Measurements from ENCODE around the gene PTPN1.
"Not testable (repeated sequence)": the region's sequence is repeated elsewhere in the genome, so short reads cannot be mapped to it uniquely, and the experiment has no call there.

PTPN1 gene

GRCh38 chr20:50532221-50532620 is 22.0 kb downstream of the PTPN1 start:
- no peak for DNase-seq (ENCODE audit: low spot score)

GRCh38 chr20:50533061-50533460 is 22.9 kb downstream of the PTPN1 start:
- DNase-seq (ENCODE audit: low spot score), result no peak

- no peak for DNase-seq (ENCODE audit: low spot score)
Measured at GRCh38 chr20:50533464-50533863, 23.3 kb downstream of the PTPN1 start.

DNA sequence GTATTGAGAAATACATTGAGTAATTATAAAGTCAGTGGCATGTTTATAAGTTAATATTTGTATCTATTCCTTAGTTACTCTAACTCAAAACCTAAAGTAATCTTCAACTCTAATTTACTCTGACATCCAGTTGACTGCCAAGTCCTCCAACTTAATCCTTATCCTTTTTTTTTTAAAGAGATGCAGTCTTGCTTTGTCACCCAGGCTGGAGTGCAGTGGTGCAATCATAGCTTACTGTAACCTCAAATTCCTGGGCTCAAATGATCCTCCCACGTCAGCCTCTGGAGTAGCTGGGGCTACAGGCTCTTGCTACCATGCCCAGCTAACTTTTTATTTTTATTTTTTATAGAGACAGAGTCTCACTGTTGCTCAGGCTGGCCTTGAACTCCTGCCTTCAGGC is 24.4 kb downstream of the PTPN1 start:
- DNase-seq (ENCODE audit: low spot score), result no peak

DNA sequence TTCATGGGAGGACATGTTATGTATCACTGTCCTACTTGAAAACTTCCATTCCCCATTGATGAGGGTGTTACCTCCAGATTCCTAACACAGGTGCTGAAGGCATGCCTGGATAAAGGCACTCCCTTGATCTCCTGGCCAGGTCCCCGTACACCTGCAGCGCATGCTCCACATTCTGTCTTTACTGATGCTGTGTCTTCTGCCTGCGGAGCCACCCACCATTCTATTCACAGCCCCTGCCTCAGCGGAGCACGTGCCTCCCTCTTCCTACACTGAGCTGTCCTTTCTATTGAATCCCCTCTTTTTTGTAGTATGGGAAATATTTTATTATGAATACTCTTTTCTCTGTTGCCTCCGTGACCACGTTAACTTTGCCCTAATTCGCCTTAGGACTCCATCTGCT is 25.0 kb downstream of the PTPN1 start:
- no peak for DNase-seq (ENCODE audit: low spot score)

DNA sequence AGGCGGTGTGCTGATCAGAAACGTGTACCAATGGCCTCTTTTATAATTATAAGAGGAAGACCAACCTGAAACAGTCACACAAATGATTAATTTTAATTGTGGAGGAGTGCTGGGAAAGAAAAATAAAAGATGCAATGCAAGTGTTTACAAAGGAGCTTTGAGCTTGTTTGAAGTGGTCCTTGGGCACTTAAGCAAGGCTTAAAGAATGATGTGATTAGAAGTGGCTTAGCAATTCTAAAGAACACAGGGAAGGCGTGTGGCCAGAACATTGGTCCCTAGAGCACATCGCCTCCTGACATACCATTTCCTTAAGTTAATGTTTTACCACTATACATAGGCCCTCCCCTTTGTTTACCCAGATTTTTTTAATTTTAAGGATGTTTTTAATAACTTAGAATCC is 26.1 kb downstream of the PTPN1 start:
- DNase-seq (ENCODE audit: low spot score), result no peak

GRCh38 chr20:50537546-50538201 is 27.5 kb downstream of the PTPN1 start:
- no peak for DNase-seq (ENCODE audit: low spot score)

GRCh38 chr20:50538276-50538675 is 28.1 kb downstream of the PTPN1 start:
- DNase-seq (ENCODE audit: low spot score), result no peak

- DNase-seq (ENCODE audit: low spot score), result not testable (repeated sequence)
Measured at GRCh38 chr20:50539798-50540197, 29.6 kb downstream of the PTPN1 start.

- no peak for DNase-seq (ENCODE audit: low spot score)
Measured at GRCh38 chr20:50540620-50541605, 30.7 kb downstream of the PTPN1 start.

GRCh38 chr20:50541606-50542041 is 31.4 kb downstream of the PTPN1 start:
- DNase-seq (ENCODE audit: low spot score), result no peak

DNA sequence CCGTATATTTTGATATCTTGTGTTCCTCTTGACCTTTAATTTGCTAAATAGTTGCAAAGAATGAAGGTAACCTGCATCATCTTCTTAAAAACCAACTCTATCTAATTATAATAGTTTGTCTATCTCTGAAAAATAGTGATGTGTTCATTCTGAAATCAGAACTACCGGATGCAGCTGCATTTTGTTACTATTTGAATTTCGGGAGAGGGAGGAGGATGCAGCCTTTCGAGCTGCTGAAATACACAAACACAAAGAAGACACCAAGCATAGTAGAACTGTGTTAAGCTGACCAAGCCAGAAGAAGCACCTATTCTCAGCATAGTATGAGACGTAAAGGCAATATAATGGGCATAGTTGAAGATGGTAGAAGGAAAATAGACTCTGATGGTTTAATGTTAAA is 33.1 kb downstream of the PTPN1 start:
- DNase-seq (ENCODE audit: low spot score), result no peak

GRCh38 chr20:50545126-50545525 is 34.9 kb downstream of the PTPN1 start:
- no peak for DNase-seq (ENCODE audit: low spot score)

DNA sequence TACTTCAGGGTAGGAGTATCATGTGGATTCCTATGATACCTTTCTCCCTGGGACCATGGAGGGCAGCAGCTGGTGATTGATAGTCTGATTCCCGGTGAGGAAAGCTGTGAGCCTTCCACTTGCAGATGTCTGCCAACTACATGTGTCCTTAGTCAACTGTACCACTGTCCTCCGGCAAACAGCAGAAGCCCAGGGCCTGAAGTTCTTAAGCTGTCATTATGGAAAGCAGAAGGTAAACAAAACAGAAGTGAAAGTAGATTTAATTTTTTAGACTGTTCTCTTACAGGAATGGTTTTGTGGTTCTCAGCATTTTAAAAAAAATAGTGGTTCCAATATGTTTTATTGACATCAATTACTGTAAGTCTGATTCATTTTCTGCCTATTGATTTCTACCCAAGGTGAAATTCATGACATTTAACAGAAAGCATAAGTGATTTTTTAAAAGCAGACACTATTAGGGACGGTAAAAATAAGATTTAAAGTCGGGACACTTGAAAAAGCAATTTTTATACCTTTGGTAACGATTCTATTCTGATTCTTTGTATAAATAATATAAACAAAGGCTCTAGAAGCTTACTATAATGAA is 36.6 kb downstream of the PTPN1 start:
- no peak for DNase-seq (ENCODE audit: low spot score)

GRCh38 chr20:50547964-50548363 is 37.8 kb downstream of the PTPN1 start:
- no peak for DNase-seq (ENCODE audit: low spot score)

- no peak for DNase-seq (ENCODE audit: low spot score)
Measured at GRCh38 chr20:50548396-50548795, 38.2 kb downstream of the PTPN1 start.

DNA sequence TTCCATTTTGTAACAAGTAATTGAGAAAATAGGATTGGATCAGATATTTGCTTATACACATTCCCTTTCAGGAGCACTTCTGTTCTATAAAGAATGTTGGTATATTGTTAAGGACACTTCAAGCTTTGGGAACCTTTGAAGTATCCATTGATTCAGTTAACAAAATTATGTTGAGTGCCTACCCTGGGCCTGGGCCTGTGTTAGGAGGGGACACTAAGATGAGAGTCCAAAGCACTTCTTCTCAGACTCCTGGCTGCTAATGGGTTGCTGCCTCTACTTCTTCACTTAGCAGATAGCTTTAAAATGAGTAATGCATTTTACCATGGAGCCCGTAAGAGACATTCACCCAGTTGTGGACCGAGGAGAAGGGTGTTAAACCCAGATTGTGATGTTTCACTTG is 40.3 kb downstream of the PTPN1 start:
- DNase-seq (ENCODE audit: low spot score), result no peak

- DNase-seq (ENCODE audit: low spot score), result no peak
Measured at GRCh38 chr20:50551288-50551687, 41.1 kb downstream of the PTPN1 start.

DNA sequence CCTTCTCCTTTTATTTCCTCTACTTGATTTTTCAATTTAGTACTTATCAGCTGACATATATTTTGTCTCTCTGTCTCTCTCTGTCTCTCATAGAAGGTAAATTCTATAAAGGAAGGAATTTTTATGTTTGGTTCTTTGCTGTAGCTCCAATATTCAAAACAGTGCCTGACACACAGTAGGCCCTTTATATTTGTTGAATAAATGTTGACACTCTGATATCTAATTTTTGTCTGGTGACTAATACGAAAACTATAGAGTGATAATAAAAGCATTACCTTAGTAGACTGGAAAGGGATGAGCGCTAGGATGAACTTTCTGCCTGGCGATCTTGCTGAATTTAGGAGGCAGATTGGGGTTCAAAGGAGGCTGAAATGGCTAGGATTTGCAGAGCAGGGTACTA is 42.8 kb downstream of the PTPN1 start:
- no peak for DNase-seq (ENCODE audit: low spot score)

GRCh38 chr20:50554694-50555579 is 44.8 kb downstream of the PTPN1 start:
- no peak for DNase-seq (ENCODE audit: low spot score)

DNA sequence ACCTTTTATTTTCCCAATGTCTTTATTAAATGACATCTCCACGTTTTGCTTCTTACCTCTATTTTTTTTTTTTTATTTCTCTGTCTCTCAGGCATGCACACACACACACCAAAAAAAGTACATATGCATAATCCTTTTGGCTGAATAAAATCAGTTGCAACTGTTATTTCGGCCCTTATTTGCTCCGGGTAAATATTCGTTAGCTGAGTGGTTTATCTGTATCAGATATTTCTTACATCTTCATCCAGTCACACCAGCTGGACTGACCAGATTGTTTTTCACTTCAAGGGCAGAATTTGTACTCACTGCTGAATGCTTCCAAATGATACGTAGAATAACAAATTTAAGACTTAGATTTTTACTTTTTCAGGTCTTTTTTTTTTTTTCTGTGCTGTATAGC is 45.5 kb downstream of the PTPN1 start:
- no peak for DNase-seq (ENCODE audit: low spot score)

DNA sequence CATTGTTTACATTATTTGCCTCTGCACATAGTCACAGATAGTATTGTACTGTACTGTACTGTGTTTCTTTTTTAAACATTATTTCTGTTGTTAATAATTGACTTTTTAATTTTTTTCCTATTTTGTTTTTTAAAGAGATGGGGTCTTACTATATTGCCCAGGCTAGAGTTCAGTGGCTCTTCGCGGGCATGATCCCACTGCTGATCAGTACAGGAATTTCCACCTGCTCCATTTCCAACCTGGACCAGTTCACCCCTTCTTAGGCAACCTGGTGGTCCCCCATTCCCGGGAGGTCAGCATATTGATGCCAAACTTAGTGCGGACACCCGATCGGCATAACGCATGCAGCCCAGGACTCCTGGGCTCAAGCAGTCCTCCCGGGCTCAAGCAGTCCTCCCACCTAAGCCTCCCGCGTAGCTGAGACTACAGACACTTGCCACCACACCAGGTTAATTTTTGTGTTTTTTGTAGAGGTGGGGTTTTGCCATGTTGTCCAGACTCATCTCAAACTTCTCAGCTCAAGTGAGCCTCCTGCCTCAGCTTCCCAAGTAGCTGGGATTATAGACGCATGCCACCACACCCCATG is 47.5 kb downstream of the PTPN1 start:
- no peak for DNase-seq (ENCODE audit: low spot score)
